ENCODE data around the gene CRLF2. TPM values are rescaled to one million over a fixed set of nuclear protein-coding genes. Genes with fewer than 3 reads are reported as not detected.
"Not testable (repeated sequence)": the region's sequence is repeated elsewhere in the genome, so short reads cannot be mapped to it uniquely, and the experiment has no call there.

Gene CRLF2
- total RNA-seq, 2 donors from 2014 or later, result not detected

DNA sequence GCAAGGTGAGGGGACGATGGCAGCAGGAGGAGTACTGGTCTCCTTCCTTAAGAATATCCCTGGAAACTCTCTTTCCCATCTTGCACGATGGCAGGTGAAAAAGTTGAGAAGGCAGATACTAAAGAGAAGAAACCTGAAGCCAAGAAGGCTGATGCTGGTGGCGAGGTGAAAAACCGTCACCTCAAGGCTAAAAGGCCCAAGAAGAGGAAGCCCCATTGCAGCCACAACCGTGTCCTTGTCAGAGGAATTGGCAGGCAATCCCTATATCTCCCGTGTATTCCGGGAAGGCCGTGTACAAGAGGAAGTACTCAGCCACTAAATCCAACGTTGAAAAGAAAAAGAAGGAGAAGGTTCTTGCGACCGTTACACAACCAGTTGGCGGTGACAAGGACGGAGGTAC is 40.0 kb downstream of the CRLF2 start:
- no peak overlapping the region for H3K27ac ChIP-seq
- no peaks in the 10 kb centered on the region for H3K27me3 ChIP-seq (replicated peaks; ENCODE audit: insufficient read depth)
- H3K36me3 ChIP-seq, result no peaks in the 10 kb centered on the region
- H3K4me3 ChIP-seq, result no peak overlapping the region
- H3K9me3 ChIP-seq, result no peaks in the 10 kb centered on the region
- H3K4me1 ChIP-seq (replicated peaks), result no peaks in the 10 kb centered on the region
- intact Hi-C loops (cut with DNase I), result loop anchor here (10.0 kb wide), 1 partner anchor 218 kb away; no protein-coding TSS in a partner anchor
- TF ChIP-seq, protein P1, sequence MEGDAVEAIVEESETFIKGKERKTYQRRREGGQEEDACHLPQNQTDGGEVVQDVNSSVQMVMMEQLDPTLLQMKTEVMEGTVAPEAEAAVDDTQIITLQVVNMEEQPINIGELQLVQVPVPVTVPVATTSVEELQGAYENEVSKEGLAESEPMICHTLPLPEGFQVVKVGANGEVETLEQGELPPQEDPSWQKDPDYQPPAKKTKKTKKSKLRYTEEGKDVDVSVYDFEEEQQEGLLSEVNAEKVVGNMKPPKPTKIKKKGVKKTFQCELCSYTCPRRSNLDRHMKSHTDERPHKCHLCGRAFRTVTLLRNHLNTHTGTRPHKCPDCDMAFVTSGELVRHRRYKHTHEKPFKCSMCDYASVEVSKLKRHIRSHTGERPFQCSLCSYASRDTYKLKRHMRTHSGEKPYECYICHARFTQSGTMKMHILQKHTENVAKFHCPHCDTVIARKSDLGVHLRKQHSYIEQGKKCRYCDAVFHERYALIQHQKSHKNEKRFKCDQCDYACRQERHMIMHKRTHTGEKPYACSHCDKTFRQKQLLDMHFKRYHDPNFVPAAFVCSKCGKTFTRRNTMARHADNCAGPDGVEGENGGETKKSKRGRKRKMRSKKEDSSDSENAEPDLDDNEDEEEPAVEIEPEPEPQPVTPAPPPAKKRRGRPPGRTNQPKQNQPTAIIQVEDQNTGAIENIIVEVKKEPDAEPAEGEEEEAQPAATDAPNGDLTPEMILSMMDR (IDR thresholded peaks at IDR 0.05), result no peak
- no peak for TF ChIP-seq POLR2A (IDR thresholded peaks at IDR 0.05)
- WGBS, result 40% methylated on average over 13 of the region's 13 CpGs
- no peak for DNase-seq (ENCODE audit: low spot score)

DNA sequence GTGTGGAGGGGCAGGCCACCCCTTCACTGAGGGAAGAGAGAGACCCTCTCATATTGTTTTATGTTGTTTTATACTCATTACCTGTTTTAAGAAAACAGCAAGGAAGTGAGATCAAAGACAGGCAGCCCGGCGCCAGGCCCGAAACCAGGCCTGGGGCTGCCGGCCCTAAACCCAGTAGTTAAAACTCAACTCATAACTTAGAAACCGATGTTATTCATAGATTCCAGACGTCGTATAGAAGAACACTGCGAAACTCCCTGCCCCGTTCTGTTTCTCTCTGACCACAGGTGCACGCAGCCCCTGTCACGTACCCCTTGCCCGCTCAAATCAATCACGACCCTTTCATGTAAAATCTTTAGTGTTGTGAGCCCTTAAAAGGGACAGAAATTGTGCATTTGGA is 40.5 kb downstream of the CRLF2 start:
- not testable (repeated sequence) for H3K4me1 ChIP-seq (replicated peaks); H3K9me3 ChIP-seq; DNase-seq (ENCODE audit: low spot score); H3K27ac ChIP-seq; H3K36me3 ChIP-seq; H3K27me3 ChIP-seq (replicated peaks; ENCODE audit: insufficient read depth); H3K4me3 ChIP-seq
- intact Hi-C loops (cut with DNase I), result loop anchor here (10.0 kb wide), 1 partner anchor 217 kb away; no protein-coding TSS in a partner anchor
- 48% methylated on average over 13 of the region's 13 CpGs for WGBS

DNA sequence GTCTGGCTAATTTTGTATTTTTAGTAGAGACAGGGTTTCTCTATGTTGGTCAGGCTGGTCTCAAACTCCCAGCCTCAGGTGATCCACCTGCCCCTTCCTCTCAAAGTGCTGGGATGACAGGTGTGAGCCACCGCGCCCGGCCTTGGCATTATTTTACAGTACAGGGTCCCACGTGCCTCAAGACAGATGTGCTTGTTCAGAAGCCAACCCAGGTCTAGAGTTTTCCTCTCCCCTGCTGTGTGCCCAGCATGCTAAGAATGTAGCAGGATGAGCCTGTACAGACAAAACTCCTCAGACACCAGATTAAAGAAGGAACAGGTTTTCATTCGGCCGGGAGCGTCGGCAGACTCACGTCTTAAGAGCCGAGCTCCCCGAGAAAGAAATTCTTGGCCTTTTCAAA is 42.2 kb downstream of the CRLF2 start:
- TF ChIP-seq POLR2AphosphoS5 (IDR thresholded peaks at IDR 0.05), result no peak
- TF ChIP-seq, protein P1 (IDR thresholded peaks at IDR 0.05), result no peak
- no peak for TF ChIP-seq POLR2A (IDR thresholded peaks at IDR 0.05)
- Histone ChIP-seq H3K4me3 (no peak overlapping the region), H3K27me3 (replicated peaks; ENCODE audit: insufficient read depth) (no peaks in the 10 kb centered on the region), H3K4me1 (replicated peaks) (no peaks in the 10 kb centered on the region), H3K9me3 (no peaks in the 10 kb centered on the region), H3K36me3 (no peaks in the 10 kb centered on the region), H3K27ac (no peak overlapping the region)
- DNase-seq (ENCODE audit: low spot score), result no peak
- 30% methylated on average over 11 of the region's 11 CpGs for WGBS
- intact Hi-C loops (cut with DNase I), result loop anchor here (10.0 kb wide), 1 partner anchor 215 kb away; no protein-coding TSS in a partner anchor

DNA sequence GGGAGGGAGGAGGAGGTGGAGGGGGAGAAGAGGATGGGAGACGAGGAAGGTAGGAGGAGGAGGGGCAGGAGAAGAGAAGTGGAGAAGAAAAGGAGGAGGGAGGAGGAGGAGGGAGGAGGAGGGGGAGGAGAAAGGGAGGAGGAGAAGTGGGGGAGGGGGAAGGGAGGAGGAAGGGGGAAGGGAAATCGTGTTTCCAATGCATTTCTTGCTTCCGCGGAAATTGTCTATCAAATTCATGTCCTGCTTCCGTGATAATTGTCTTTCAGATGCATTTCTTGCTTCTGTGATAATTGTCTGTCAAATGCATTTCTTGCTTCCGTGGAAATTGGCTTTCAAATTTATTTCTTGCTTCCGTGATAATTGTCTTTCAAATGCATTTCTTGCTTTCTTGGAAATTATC is 43.3 kb downstream of the CRLF2 start:
- Histone ChIP-seq H3K9me3 (no peaks in the 10 kb centered on the region), H3K36me3 (no peaks in the 10 kb centered on the region), H3K27me3 (replicated peaks; ENCODE audit: insufficient read depth) (no peaks in the 10 kb centered on the region), H3K27ac (no peak overlapping the region), H3K4me1 (replicated peaks) (no peaks in the 10 kb centered on the region), H3K4me3 (no peak overlapping the region)
- no peak for TF ChIP-seq POLR2AphosphoS5 (IDR thresholded peaks at IDR 0.05)
- TF ChIP-seq, protein P1 (IDR thresholded peaks at IDR 0.05), result no peak
- no peak for TF ChIP-seq POLR2A (IDR thresholded peaks at IDR 0.05)
- WGBS, result 63% methylated on average over 7 of the region's 7 CpGs
- intact Hi-C loops (cut with DNase I), result no loop called here
- no peak for DNase-seq (ENCODE audit: low spot score)

DNA sequence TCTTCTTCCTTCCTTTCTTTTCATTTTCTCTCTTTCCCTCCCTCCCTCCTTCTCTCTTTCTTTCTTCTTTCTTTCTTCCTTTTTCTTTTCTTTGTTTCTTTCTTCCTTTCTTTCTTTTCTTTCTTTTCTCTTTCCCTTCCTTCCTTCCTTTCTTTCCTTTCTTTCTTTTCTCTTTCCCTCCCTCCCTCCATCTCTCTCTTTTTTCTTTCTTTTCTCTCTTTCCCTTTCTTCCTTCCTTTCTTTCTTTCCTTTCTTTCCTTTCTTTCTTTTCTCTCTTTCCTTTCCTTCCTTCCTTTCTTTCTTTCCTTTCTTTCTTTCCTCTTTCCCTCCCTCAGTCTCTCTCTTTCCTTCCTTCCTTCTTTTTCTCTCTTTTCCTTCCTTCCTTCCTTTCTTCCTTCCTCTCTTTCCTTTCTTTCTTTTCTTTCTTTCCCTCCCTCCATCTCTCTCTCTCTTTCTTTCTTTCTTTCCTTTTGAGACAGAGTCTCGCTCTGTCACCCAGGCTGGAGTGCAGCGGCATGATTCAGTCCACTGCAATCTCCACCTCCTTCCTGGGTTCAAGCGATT is 44.4 kb downstream of the CRLF2 start:
- intact Hi-C loops (cut with DNase I), result no loop called here
- no peaks in the 10 kb centered on the region for H3K4me1 ChIP-seq (replicated peaks)
- no peaks in the 10 kb centered on the region for H3K27me3 ChIP-seq (replicated peaks; ENCODE audit: insufficient read depth)
- H3K4me3 ChIP-seq, result no peak overlapping the region
- H3K27ac ChIP-seq, result no peak overlapping the region
- H3K9me3 ChIP-seq, result no peaks in the 10 kb centered on the region
- no peaks in the 10 kb centered on the region for H3K36me3 ChIP-seq
- TF ChIP-seq, protein P1 (IDR thresholded peaks at IDR 0.05), result no peak
- no peak for TF ChIP-seq POLR2A (IDR thresholded peaks at IDR 0.05)
- no peak for TF ChIP-seq POLR2AphosphoS5 (IDR thresholded peaks at IDR 0.05)
- no peak for DNase-seq (ENCODE audit: low spot score)
- WGBS, result 94% methylated on average over 3 of the region's 3 CpGs
